Measurements from ENCODE around the gene EARS2. TPM values are rescaled to one million over a fixed set of nuclear protein-coding genes. Genes with fewer than 3 reads are reported as not detected.

EARS2 gene
- total RNA-seq, 1 experiment from 2014 or later = 50.1 TPM

GRCh38 chr16:23578101-23578830 lies 21.1 kb upstream of the EARS2 start:
- no peak for DNase-seq
- no peaks in the 10 kb centered on the region for H3K23me2 ChIP-seq (ENCODE audit: insufficient read length, low read depth, low read length, poor library complexity, severe bottlenecking)
- H3K4ac ChIP-seq (ENCODE audit: low read depth, low read length) = no peak overlapping the region
- no peak overlapping the region for H2BK12ac ChIP-seq (ENCODE audit: insufficient read length, low read depth, low read length)
- WGBS (ENCODE audit: extremely low coverage, insufficient read length, low lambda C conversion rate) = no CpG with 5 or more reads among the region's 5 CpGs
- Mint-ChIP-seq H3K4me1 (no peaks in the 10 kb centered on the region), H3K9me3 (no peaks in the 10 kb centered on the region), H3K4me3 (no peak overlapping the region), H3K36me3 (ENCODE audit: insufficient read depth in 1 of 3, low read depth in 3 of 3) (peaks cover 6 to 61% (median 46%) of the 10 kb centered on the region in 3 experiments; a peak in 6 of 7 replicates), H3K27ac (peak overlapping the region in 2 of 3 experiments; percentile 27 to 59; a peak in 2 of 7 replicates), H3K27me3 (ENCODE audit: low read depth) (no peaks in the 10 kb centered on the region; the same call in 1 of the 2 replicates)
- H3K27ac ChIP-seq (ENCODE audit: insufficient read length, low read depth, low read length) = peak overlapping the region; percentile 30
- H3T11ph ChIP-seq (ENCODE audit: low read length) = no peak overlapping the region
- no peak overlapping the region for H3K14ac ChIP-seq (ENCODE audit: insufficient read depth, low read length)
- no peak overlapping the region for H4K5ac ChIP-seq (ENCODE audit: insufficient read length, low read depth, low read length)
- no peaks in the 10 kb centered on the region for H3K9me3 ChIP-seq (ENCODE audit: control insufficient read depth, low read depth, low read length)
- TF ChIP-seq CTCF (conservative IDR thresholded peaks at IDR 0.05) = no peak
- H3K23ac ChIP-seq (ENCODE audit: insufficient read length, low read depth, low read length) = no peak overlapping the region
- H2BK5ac ChIP-seq (ENCODE audit: insufficient read length, low read length) = no peak overlapping the region
- H3K4me1 ChIP-seq (ENCODE audit: insufficient read depth, low read length) = no peaks in the 10 kb centered on the region
- no peak overlapping the region for H2BK20ac ChIP-seq (ENCODE audit: low read depth, low read length, poor library complexity, severe bottlenecking)
- no peaks in the 10 kb centered on the region for H3K27me3 ChIP-seq (ENCODE audit: insufficient read depth, low read length)
- H3K79me1 ChIP-seq (ENCODE audit: insufficient read depth, low read depth, low read length, poor library complexity, severe bottlenecking) = no peaks in the 10 kb centered on the region
- no peak overlapping the region for H4K91ac ChIP-seq (ENCODE audit: insufficient read length, low read depth, low read length)
- H4K8ac ChIP-seq (replicated peaks; ENCODE audit: insufficient read length, low read depth, low read length) = no peak overlapping the region
- no peaks in the 10 kb centered on the region for H4K20me1 ChIP-seq (ENCODE audit: control insufficient read depth, insufficient read depth, insufficient read length)
- H3K4me2 ChIP-seq (ENCODE audit: insufficient read depth, insufficient read length, low read length) = no peak overlapping the region
- no peak overlapping the region for H2AFZ ChIP-seq (ENCODE audit: low read length)
- H2AK5ac ChIP-seq (ENCODE audit: insufficient read length, low read length) = no peak overlapping the region
- H3K18ac ChIP-seq (ENCODE audit: insufficient read length, low read depth, low read length) = no peak overlapping the region
- H3K56ac ChIP-seq (ENCODE audit: insufficient read length, low read depth, low read length) = no peak overlapping the region
- H3K79me2 ChIP-seq (ENCODE audit: insufficient read depth, low read length) = no peaks in the 10 kb centered on the region
- H2BK15ac ChIP-seq (ENCODE audit: low read depth, low read length) = no peak overlapping the region
- H3K9ac ChIP-seq (ENCODE audit: extremely low read depth, insufficient read length, low read length) = no peak overlapping the region
- no peak overlapping the region for H2BK120ac ChIP-seq (ENCODE audit: low read depth, low read length, poor library complexity, severe bottlenecking)

Measured in H9 (cell line).